Measurements from ENCODE around the gene FGB. TPM values are rescaled to one million over a fixed set of nuclear protein-coding genes. Genes with fewer than 3 reads are reported as not detected.

FGB gene
- total RNA-seq, 1 donor from 2014 or later = not detected

DNA sequence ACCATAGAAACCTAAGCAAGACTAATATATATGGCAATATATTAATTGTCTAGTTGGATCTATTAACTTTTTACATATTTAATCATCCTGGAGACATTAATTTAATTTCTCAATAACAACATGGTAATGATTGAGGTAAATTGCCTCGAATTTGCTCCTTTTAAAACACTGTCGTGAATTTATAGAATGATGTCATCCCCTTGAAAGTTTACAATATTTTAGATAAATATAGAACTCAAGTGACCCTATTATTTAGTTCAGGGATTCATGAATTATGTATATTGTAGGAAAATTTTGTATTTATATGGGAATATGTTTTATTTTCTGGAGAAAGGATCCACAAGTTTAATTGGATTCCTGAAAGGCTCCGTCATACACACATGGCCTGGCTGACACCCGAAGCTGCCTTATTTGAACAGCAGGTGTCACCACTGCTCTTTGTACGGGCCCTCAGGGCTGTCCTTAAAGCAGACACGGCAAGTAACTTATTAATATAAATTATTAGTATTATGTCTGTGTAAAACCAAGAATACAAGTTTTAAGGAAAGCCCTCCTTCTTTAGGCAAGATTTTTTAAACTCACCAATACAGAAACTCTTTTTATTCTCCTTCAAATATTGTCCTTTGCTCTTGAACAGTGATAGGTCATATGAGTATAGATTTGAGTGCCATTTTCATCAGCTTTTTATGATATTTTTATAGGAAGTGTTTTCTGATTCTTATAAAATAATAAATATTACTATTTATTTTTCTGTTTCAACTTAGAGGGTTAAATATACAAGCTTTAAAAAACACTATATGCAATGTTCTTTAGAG is 10.7 kb upstream of the FGB start:
- intact Hi-C loops (cut with micrococcal nuclease) = loop anchor here (1.0 to 5.0 kb wide), 7 partner anchors 66 to 1235 kb away; no protein-coding TSS in a partner anchor
- Mint-ChIP-seq H3K27ac (peak overlapping the region; percentile 18), H3K4me1 (peaks cover 26% of the 10 kb centered on the region), H3K36me3 (ENCODE audit: low read depth) (peaks cover 15% of the 10 kb centered on the region), H3K27me3 (no peaks in the 10 kb centered on the region), H3K9me3 (no peaks in the 10 kb centered on the region), H3K4me3 (no peak overlapping the region)
- TF ChIP-seq, protein P1, sequence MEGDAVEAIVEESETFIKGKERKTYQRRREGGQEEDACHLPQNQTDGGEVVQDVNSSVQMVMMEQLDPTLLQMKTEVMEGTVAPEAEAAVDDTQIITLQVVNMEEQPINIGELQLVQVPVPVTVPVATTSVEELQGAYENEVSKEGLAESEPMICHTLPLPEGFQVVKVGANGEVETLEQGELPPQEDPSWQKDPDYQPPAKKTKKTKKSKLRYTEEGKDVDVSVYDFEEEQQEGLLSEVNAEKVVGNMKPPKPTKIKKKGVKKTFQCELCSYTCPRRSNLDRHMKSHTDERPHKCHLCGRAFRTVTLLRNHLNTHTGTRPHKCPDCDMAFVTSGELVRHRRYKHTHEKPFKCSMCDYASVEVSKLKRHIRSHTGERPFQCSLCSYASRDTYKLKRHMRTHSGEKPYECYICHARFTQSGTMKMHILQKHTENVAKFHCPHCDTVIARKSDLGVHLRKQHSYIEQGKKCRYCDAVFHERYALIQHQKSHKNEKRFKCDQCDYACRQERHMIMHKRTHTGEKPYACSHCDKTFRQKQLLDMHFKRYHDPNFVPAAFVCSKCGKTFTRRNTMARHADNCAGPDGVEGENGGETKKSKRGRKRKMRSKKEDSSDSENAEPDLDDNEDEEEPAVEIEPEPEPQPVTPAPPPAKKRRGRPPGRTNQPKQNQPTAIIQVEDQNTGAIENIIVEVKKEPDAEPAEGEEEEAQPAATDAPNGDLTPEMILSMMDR (IDR thresholded peaks at IDR 0.05) = no peak
- ATAC-seq (ENCODE audit: low read depth) = peak; percentile 59
- ChIA-PET CTCF (interaction anchor here (0.7 to 7.9 kb wide), 3 partner anchors 22 to 821 kb away, joined by 3 to 124 read pairs (median 6); no protein-coding TSS in a partner anchor), POLR2A (no interaction called here)
- DNase-seq = peak; percentile 39

DNA sequence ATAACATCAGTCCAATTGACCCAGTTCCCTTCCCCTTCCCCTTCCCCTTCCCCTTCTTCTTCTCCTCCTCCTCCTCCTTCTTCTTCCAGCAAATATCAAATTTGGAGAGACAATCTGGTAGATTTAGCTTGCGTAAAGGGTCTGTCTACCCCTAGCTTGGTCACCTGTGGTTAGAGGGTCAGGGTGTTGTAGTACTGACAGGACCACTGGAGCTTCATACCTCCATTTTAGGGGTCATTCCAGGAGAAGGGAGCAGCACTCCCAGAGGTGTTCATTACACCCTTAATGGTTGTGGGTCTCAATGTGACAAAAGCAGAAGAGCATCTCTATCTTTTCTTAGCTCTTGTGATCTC is 3.7 kb upstream of the FGB start:
- intact Hi-C loops (cut with micrococcal nuclease) = no loop called here
- H3K4me1 Mint-ChIP-seq = no peaks in the 10 kb centered on the region
- ChIA-PET CTCF (interaction anchor here (0.7 to 2.5 kb wide), 6 partner anchors 9 to 67 kb away, joined by 3 to 15 read pairs (median 8); partner anchors contain the start of gene PLRG1), POLR2A (no interaction called here)
- no peak for DNase-seq
- no peak overlapping the region for H3K27ac Mint-ChIP-seq
- no peaks in the 10 kb centered on the region for H3K36me3 Mint-ChIP-seq (ENCODE audit: low read depth)
- no peaks in the 10 kb centered on the region for H3K9me3 Mint-ChIP-seq
- H3K4me3 Mint-ChIP-seq = no peak overlapping the region
- H3K27me3 Mint-ChIP-seq = peaks cover 7% of the 10 kb centered on the region
- no peak for ATAC-seq (ENCODE audit: low read depth)
- TF ChIP-seq, protein P1 (IDR thresholded peaks at IDR 0.05) = no peak

DNA sequence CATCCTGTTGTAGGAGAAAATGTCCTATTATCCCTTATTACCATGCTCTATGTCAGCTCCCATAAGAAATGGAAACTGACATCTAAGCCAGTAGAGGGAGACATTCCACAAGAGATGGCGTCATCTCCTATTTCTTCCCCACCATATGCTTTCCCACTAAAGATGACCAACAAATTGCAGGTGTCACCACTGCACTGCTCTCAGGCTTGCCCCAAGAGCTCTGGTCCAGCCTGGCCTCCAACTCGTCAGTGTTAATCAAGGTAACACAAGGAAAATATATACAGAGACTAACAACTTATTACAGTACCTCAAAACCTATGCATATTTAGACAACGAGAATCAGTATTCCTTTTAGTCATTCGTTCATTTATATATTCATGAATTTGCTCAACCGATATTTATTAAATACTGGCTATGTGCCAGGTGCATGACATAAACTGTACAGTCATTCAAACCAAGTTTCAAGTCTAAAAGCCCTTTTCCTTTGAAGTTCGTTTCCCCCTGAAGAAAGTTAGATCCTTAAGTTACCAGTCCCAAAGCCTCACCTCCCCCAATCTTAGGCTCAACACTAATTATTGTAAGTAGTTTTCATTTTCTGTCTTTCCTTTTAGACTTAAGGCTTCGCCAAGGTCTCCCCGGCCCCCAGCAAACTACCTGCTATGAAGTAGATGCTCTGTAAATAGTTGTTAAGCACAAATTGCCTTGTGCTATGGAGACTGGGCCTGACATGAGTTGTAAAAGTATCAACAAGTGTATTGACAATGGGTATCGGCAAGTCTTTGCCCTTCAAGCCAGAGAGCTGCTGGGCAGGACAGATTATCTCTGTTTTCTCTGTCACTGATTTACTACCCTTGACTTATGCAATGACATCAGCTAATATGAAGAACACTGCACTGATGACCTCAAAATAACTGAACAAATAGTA is 3.1 kb upstream of the FGB start:
- Mint-ChIP-seq H3K27me3 (peaks cover 7% of the 10 kb centered on the region), H3K27ac (no peak overlapping the region), H3K4me3 (no peak overlapping the region), H3K9me3 (no peaks in the 10 kb centered on the region), H3K36me3 (ENCODE audit: low read depth) (no peaks in the 10 kb centered on the region), H3K4me1 (no peaks in the 10 kb centered on the region)
- no peak for ATAC-seq (ENCODE audit: low read depth)
- DNase-seq = no peak
- POLR2A ChIA-PET = no interaction called here
- CTCF ChIA-PET = interaction anchor here (0.7 to 2.5 kb wide), 6 partner anchors 10 to 66 kb away, joined by 3 to 15 read pairs (median 8); partner anchors contain the start of gene PLRG1
- TF ChIP-seq, protein P1 (IDR thresholded peaks at IDR 0.05) = no peak
- intact Hi-C loops (cut with micrococcal nuclease) = loop anchor here (5.0 kb wide), 1 partner anchor 218 kb away; no protein-coding TSS in a partner anchor

DNA sequence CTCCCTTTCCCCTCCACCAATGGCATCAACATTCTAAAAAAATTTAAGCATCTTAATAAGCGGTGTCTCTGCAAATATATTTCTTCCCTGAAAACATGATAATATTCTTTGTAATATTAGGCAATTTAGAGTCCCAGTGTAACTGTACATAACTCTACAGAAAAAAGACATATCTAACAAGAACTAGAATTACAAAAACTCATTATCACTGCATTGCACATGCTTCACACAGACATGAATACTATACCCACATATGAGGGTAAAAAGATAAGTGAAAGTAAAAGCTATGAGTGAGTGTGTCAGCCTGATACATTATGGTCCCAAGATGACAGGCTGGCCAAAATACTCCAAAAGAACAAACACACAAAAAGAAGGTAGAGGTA is 2.4 kb upstream of the FGB start:
- no peak for ATAC-seq (ENCODE audit: low read depth)
- POLR2A ChIA-PET = no interaction called here
- CTCF ChIA-PET = interaction anchor here (1.6 to 2.5 kb wide), 2 partner anchors 56 to 58 kb away, joined by 6 to 15 read pairs; no protein-coding TSS in a partner anchor
- H3K4me1 Mint-ChIP-seq = no peaks in the 10 kb centered on the region
- no peaks in the 10 kb centered on the region for H3K9me3 Mint-ChIP-seq
- H3K4me3 Mint-ChIP-seq = no peak overlapping the region
- TF ChIP-seq, protein P1 (IDR thresholded peaks at IDR 0.05) = no peak
- intact Hi-C loops (cut with micrococcal nuclease) = loop anchor here (5.0 kb wide), 1 partner anchor 217 kb away; no protein-coding TSS in a partner anchor
- peaks cover 7% of the 10 kb centered on the region for H3K27me3 Mint-ChIP-seq
- H3K36me3 Mint-ChIP-seq (ENCODE audit: low read depth) = no peaks in the 10 kb centered on the region
- DNase-seq = no peak
- H3K27ac Mint-ChIP-seq = no peak overlapping the region
